Right renal cortex interstitium (tissue), 3 donors: ENCODE data around the gene RIPOR3. TPM values are rescaled to one million over a fixed set of nuclear protein-coding genes. Genes with fewer than 3 reads are reported as not detected.
"Not testable (repeated sequence)": the region's sequence is repeated elsewhere in the genome, so short reads cannot be mapped to it uniquely, and the experiment has no call there.

Experiments
- DNase-seq, 3 donors: peaks; one replicate each; pipeline ENCODE4 v3.0.0-alpha.2; 2013; ENCODE audit warnings: low read depth in 3 of 3, low spot score in 2 of 3
- polyA plus RNA-seq, 3 donors: library from polyadenylated mRNA; unstranded; fragments of 120-200 nt; gene quantifications; one replicate each; pipeline ENCODE4 v1.2.1, GENCODE V29; 2013; ENCODE audit not compliant: insufficient read length in 3 of 3

The RIPOR3 gene
- polyA plus RNA-seq, 3 donors, result 6.4 to 6.9 (median 6.5) TPM

- DNase-seq, result no peak
These were observed 17.7 kb upstream of the RIPOR3 start for GRCh38 chr20:50708845-50709635.

GRCh38 chr20:50704971-50705370 lies 13.6 kb upstream of the RIPOR3 start:
- DNase-seq, result no peak

GRCh38 chr20:50704514-50704913 lies 13.2 kb upstream of the RIPOR3 start:
- DNase-seq, result no peak

GRCh38 chr20:50703651-50704438 lies 12.5 kb upstream of the RIPOR3 start:
- not testable (repeated sequence) for DNase-seq

- DNase-seq, result no peak
These were observed 10.0 kb upstream of the RIPOR3 start for GRCh38 chr20:50701041-50701963.

GRCh38 chr20:50699688-50700087 lies 8.3 kb upstream of the RIPOR3 start:
- no peak for DNase-seq

- DNase-seq, result not testable (repeated sequence)
These were observed 6.9 kb upstream of the RIPOR3 start for GRCh38 chr20:50698255-50698654.

- no peak for DNase-seq
These were observed 4.0 kb upstream of the RIPOR3 start for GRCh38 chr20:50695135-50695872.

- no peak for DNase-seq
These were observed 3.2 kb upstream of the RIPOR3 start for GRCh38 chr20:50694379-50695134.

- DNase-seq, result no peak
These were observed 1.7 kb upstream of the RIPOR3 start for GRCh38 chr20:50693001-50693400.

GRCh38 chr20:50692552-50692933 lies 1.2 kb upstream of the RIPOR3 start:
- no peak for DNase-seq

GRCh38 chr20:50691573-50692551 lies 520 bp upstream of the RIPOR3 start:
- DNase-seq, result no peak

- no peak for DNase-seq
These were observed 1.3 kb downstream of the RIPOR3 start for GRCh38 chr20:50689864-50690649.

- no peak for DNase-seq
These were observed 2.9 kb downstream of the RIPOR3 start for GRCh38 chr20:50688256-50688975.

GRCh38 chr20:50686821-50687220 lies 4.5 kb downstream of the RIPOR3 start:
- no peak for DNase-seq

- no peak for DNase-seq
These were observed 7.8 kb downstream of the RIPOR3 start for GRCh38 chr20:50683570-50683969.
